HTERT RPE-1 (cell line): ENCODE data around the gene RNF40.
"Not testable (repeated sequence)": the region's sequence is repeated elsewhere in the genome, so short reads cannot be mapped to it uniquely, and the experiment has no call there.

Experiments used
- in situ Hi-C: fragments of 300-500 bp; cut with MboI; formaldehyde crosslinking; loops from 4 replicates; pipeline ENCODE4 v1.14.3; 2020; ENCODE audit warnings: low sequenced_read_pairs

Gene RNF40

GRCh38 chr16:30780549-30780948 is 18.4 kb downstream of the RNF40 start:
- in situ Hi-C loops, result no loop called here

GRCh38 chr16:30782486-30783279 is 20.6 kb downstream of the RNF40 start:
- in situ Hi-C loops, result no loop called here

GRCh38 chr16:30783280-30784109 is 21.4 kb downstream of the RNF40 start:
- in situ Hi-C loops, result no loop called here

- in situ Hi-C loops, result no loop called here
Observed at GRCh38 chr16:30784215-30784614, 22.1 kb downstream of the RNF40 start.

DNA sequence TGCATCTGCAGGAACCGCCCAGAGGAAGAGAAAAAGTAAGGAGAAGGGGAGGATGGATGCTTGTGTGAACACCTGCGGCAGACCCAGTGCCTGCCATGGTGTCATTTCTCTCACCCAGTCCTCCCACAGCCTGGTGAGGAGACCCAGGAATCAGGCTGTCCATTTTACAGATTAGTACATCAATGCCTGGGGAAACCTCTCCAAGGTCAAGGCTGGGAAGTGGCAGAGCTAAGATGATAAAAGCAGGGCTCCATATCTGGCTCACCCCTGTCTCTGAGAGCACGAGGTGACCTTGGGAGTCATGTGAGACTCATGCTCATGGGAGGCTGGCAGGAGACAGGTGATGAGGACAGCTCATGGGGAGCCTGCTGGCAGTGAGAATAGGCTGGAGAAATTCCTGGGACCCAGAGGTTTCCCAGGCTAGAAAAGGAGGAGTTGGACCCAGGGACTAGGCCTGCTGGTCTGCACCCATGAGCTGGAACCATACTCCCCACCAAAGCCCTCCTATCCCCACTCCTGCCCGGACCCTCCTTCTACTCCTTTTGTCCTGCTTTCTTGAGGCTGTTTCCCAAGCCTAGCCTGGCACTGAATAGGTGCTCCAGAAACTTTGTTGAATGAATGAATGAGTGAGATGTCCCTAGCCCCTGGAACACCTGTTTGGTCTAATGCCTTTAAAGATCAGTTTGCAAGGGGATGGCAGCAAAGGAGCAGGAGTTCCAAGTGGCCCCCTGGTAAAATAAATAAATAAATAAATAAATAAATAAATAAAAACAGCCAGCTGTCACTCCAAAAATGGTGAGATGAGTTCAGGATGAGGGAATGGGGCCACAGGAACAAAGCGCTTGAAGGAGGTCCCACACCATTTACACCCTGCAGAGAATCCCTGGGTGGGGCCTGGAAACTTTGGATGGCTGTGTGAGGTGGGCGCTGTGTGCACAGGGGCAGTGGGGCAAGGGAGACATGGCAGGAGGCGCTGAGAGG is 23.3 kb downstream of the RNF40 start:
- in situ Hi-C loops, result no loop called here

DNA sequence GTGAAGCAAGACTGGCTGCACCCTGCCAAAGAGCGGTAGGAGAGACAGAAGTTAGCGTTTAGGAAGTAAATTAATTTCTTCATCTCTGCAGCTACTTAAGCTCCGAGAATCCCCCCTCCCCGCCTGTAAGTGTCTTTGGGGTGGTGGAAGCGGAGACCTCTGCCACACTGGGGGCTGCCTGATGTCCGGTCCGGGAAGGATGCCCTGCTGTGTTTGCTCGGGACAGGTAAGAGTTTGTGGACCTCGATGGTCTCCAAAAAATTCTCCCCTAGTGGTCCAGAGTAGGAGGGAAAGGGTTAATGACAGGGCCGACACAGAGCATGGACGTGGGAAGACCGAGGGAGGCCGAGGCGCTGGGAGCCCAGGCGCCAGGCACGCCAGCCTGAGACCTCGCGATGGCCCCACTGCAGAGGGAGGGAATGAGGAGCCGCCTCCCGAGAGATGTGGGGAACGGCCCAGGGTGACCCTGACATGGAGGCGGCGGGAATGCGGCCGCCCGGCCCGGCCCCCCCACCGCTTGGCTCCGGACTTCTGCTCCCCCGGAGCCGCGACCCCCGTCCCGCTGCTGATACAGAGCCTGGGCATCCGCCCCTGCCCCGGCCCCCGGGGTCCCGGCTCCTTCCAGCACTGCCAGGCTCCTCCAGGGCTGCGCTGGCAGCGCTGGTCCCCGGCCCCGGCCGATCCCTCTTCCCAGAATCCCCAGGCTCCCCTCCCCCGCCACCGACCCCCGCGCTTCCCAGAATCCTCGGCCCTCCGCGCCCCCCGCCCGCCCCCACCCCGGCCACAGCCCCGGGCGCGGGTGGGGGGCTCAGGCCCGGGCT is 24.2 kb downstream of the RNF40 start:
- in situ Hi-C loops, result no loop called here

DNA sequence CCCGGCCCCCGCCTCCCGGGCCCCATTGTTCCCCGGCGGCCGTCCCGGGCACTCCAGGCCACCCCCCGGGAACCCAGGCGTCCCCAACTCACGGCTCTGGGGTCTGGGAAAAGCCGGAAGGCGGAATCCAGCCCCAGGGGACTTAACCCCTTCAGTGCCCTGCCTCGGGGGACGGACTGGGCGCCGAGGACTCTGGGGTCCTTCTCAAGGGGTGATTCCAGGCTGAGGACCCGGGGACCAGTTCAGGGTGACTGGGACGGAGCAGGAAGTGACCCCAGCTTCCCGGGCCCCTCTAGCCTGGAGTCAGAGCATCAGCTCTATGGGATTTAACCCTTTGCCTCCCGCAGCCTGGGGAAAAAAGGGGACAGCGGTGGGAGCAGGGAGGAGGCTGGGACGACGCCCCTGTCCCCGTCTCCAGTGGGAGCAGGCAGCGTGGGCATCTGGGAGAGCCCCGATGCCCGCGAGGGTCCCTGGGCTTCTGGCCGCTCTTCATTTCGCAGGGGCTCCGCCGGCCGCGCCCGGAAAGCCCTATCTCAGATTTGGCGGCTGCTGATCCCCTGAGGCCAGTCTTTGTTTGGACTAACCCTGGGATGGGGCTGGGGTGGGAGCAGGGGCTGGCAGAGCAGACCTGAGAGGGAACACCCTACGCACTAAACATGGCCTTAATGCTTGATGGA is 25.0 kb downstream of the RNF40 start, which contains the start of gene ZNF629:
Gene ZNF629, minus strand, starts transcription at position 270 of the 677 bp plus-strand sequence. CDS start 2,723 bp downstream, outside the sequence.
- in situ Hi-C loops, result no loop called here

DNA sequence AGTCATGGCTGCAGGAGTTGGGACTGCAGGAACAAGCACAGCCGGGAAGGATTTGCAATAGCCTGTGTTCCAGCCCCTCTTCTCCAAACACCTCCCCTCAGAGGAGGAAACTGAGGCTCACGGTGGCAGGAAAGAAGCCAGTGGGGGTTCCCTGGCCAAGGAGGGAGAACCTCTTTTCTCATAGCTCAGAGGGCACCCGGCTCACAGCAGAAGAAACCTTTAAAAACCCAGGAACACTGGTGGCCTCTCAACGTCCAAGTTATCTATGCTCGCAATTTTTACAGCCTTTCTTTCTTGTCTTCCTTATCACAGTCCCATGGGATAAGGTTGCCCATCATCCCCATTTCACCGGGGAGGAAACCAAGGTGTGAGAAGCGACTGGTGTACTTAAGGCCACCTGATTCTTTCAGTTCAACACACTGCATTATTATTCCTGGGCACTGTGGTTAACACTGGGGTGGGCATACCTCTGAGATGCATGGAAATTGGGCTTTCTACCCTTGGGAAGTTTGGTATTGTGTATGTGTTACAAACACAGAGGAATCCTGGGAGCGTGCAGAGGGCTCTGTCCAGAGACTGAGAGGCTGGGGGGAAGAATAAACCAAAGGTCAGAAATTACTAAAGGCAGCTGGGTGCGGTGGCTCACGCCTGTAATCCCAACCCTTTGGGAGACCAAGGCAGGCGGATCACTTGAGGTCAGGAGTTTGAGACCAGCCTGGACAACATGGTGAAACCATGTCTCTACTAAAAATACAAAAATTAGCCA is 25.7 kb downstream of the RNF40 start:
- in situ Hi-C loops, result no loop called here

DNA sequence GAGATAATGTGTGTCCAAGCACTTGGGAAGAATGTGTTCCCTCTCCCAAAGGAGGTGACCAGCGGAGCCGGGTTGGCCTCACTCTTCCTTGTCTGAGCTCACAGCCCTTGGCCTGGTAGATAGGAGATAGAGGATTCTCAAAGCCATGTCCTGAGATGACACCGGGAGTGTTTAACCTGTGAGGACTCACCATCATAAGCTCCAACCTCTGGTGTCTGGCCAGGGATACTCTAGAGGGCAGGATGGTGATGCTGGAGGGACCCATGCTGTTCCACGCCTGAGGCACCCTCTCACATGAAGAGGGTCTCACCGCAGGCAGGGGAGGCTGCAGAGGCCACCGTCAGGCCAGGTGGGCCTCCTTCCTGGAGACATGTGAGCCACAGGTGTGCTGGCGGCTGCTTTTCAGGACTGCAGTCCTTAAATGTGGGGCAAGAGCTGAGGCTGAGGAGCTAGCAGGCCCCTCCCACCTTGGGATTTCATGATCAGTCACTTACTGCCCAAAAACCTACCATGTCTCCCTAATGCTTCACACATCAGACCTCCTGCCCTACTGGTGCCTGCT is 31.5 kb downstream of the RNF40 start:
- in situ Hi-C loops, result no loop called here

GRCh38 chr16:30794634-30795033 is 32.5 kb downstream of the RNF40 start:
- in situ Hi-C loops, result no loop called here

- in situ Hi-C loops, result no loop called here
Observed at GRCh38 chr16:30797670-30798309, 35.7 kb downstream of the RNF40 start.

GRCh38 chr16:30802936-30803335 is 40.8 kb downstream of the RNF40 start:
- in situ Hi-C loops, result no loop called here

DNA sequence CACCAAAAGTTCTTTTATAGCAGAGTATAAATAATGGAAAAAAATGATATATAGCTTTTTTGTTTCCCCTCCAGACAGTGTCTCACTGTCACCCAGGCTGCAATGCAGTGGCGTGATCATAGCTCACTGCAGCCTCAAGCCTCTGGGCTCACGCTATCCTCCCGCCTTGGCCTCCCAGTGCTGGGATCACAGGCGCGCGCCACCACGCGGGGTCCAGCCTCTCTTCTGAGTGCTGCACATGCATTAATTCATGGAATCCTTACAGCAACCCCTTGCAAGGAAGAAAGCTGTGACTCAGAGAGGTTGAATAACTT is 42.9 kb downstream of the RNF40 start:
- in situ Hi-C loops, result no loop called here

- in situ Hi-C loops, result no loop called here
Observed at GRCh38 chr16:30805370-30806169, 43.4 kb downstream of the RNF40 start.

- in situ Hi-C loops, result no loop called here
Observed at GRCh38 chr16:30808146-30808545, 46.0 kb downstream of the RNF40 start.

- in situ Hi-C loops, result not testable (repeated sequence)
Observed at GRCh38 chr16:30808890-30809426, 46.8 kb downstream of the RNF40 start.

DNA sequence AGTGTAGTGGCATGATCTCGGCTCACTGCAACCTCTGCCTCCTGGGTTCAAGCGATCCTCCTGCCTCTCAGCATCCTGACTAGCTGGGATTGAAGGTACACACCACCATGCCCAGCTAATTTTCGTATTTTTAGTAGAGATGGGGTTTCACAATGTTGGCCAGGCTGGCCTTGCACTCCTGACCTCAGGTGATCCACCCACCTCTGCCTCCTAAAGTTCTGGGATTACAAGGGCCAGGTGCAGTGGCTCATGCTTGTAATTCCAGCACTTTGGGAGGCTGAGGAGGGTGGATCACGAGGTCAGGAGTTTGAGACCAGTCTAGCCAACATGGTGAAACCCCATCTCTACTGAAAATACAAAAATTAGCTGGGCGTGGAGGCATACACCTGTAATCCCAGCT is 47.6 kb downstream of the RNF40 start:
- in situ Hi-C loops, result not testable (repeated sequence)
